ENCODE results near the gene SPATC1L. TPM values are rescaled to one million over a fixed set of nuclear protein-coding genes. Genes with fewer than 3 reads are reported as not detected.
"Not testable (repeated sequence)": the region's sequence is repeated elsewhere in the genome, so short reads cannot be mapped to it uniquely, and the experiment has no call there.

The SPATC1L gene
- total and polyA plus RNA-seq, 2 donors (not counting 3 experiments of a cell fraction or from before 2014, with no cell fraction given): 11.5 to 15.3 TPM

DNA sequence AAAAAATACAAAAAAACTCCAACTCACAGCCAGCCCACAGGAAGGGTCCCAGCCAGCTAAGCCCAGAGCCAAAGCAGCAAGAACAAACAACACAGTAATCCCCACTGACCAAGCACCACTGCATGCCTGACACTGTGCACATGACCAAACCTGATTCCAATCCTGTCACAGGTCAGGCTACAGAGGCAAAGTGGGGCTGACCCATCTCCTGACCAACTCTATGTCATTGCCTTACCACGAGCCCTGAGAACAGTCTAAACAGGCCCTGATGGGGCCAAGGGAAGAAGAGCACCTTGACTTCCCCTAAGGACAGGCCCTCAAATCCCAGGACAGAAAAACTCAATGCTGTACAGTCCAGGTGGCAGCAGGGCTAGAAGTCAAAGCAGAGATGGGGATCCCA lies 41.9 kb upstream of the SPATC1L start:
- no peak overlapping the region for H3K9ac ChIP-seq (replicated peaks; ENCODE audit: extremely low read depth, insufficient read depth, low read length)
- peaks cover 5 to 6% of the 10 kb centered on the region in 2 experiments for H3K36me3 ChIP-seq (ENCODE audit: control insufficient read depth in 2 of 2, extremely low read depth in 1 of 2, insufficient read depth in 2 of 2, low read length in 2 of 2)
- BruUV-seq (replicated peaks): no TSS peak
- dilution Hi-C loops (cut with MboI; ENCODE audit: extremely low pct_ligation_motif_present, low sequenced_read_pairs) (no loop called here), intact Hi-C loops (cut with micrococcal nuclease) (loop anchor here (5.0 kb wide), 2 partner anchors 79 to 254 kb away; no protein-coding TSS in a partner anchor)
- no peaks in the 10 kb centered on the region for H4K20me1 ChIP-seq (replicated peaks; ENCODE audit: control insufficient read depth, extremely low read depth, insufficient read depth, low read length)
- peak; percentile 66 for FAIRE-seq
- DNase-seq (ENCODE audit: low read depth, low spot score): no peak
- no peak overlapping the region for H3K4me3 ChIP-seq (replicated peaks in 1 of 3; ENCODE audit: insufficient read depth in 1 of 3, low read depth in 1 of 3, low read length in 3 of 3)
- H3K27ac ChIP-seq (ENCODE audit: insufficient read depth, low read depth, low read length): no peak overlapping the region
- H2AFZ ChIP-seq (ENCODE audit: low read depth, low read length): no peak overlapping the region
- peak overlapping the region; percentile 78 for H3K4me2 ChIP-seq (ENCODE audit: insufficient read depth, low read length)
- H3K4me1 ChIP-seq (ENCODE audit: control insufficient read depth, extremely low read depth, insufficient read depth, low read length): peaks cover 22% of the 10 kb centered on the region
- TF ChIP-seq, protein P1, sequence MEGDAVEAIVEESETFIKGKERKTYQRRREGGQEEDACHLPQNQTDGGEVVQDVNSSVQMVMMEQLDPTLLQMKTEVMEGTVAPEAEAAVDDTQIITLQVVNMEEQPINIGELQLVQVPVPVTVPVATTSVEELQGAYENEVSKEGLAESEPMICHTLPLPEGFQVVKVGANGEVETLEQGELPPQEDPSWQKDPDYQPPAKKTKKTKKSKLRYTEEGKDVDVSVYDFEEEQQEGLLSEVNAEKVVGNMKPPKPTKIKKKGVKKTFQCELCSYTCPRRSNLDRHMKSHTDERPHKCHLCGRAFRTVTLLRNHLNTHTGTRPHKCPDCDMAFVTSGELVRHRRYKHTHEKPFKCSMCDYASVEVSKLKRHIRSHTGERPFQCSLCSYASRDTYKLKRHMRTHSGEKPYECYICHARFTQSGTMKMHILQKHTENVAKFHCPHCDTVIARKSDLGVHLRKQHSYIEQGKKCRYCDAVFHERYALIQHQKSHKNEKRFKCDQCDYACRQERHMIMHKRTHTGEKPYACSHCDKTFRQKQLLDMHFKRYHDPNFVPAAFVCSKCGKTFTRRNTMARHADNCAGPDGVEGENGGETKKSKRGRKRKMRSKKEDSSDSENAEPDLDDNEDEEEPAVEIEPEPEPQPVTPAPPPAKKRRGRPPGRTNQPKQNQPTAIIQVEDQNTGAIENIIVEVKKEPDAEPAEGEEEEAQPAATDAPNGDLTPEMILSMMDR (IDR thresholded peaks at IDR 0.05; ENCODE audit: extremely low read depth in 1 of 2, insufficient read depth in 1 of 2, low read depth in 1 of 2, low read length in 2 of 2): no peak
- CTCF ChIA-PET: interaction anchor here (1.7 kb wide), 1 partner anchor 73 kb away, joined by 4 read pairs; no protein-coding TSS in a partner anchor
- no peaks in the 10 kb centered on the region for H3K9me1 ChIP-seq (replicated peaks; ENCODE audit: control insufficient read depth, extremely low read depth, insufficient read depth, low read length)
- POLR2A ChIA-PET: no interaction called here
- H3K9me3 ChIP-seq (replicated peaks; ENCODE audit: control insufficient read depth, insufficient read depth, low read length): no peaks in the 10 kb centered on the region
- H3K79me2 ChIP-seq (ENCODE audit: control insufficient read depth, insufficient read depth, low read length): peaks cover 52% of the 10 kb centered on the region
- no peaks in the 10 kb centered on the region for H3K27me3 ChIP-seq (ENCODE audit: control insufficient read depth in 2 of 2, insufficient read depth in 2 of 2, low read length in 2 of 2)

DNA sequence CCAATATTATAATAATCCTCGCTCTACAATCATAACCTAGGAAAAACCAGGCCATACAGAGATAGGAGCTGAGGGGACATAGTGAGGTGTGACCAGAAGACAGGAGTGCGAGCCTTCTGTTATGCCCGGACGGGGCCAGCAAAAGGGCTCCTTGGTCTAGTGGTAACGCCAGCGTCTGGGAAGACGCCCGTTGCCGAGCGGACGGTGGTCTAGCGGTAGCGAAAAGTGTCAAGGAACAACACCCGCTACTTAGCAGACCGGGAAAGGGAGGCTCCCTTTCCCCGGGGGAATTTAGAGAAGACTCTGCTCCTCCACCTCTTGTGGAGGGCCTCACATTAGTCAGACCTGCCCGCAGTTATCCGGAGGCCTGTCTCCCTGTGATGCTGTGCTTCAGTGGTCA lies 39.4 kb upstream of the SPATC1L start:
- intact Hi-C loops (cut with micrococcal nuclease); H3K9ac ChIP-seq (replicated peaks; ENCODE audit: extremely low read depth, insufficient read depth, low read length); FAIRE-seq; H4K20me1 ChIP-seq (replicated peaks; ENCODE audit: control insufficient read depth, extremely low read depth, insufficient read depth, low read length); H3K9me3 ChIP-seq (replicated peaks; ENCODE audit: control insufficient read depth, insufficient read depth, low read length); BruUV-seq (replicated peaks); H3K4me2 ChIP-seq (ENCODE audit: insufficient read depth, low read length); H3K4me3 ChIP-seq (replicated peaks in 1 of 3; ENCODE audit: insufficient read depth in 1 of 3, low read depth in 1 of 3, low read length in 3 of 3); dilution Hi-C loops (cut with MboI; ENCODE audit: extremely low pct_ligation_motif_present, low sequenced_read_pairs); H3K27ac ChIP-seq (ENCODE audit: insufficient read depth, low read depth, low read length); H3K9me1 ChIP-seq (replicated peaks; ENCODE audit: control insufficient read depth, extremely low read depth, insufficient read depth, low read length); DNase-seq (ENCODE audit: low read depth, low spot score); H3K27me3 ChIP-seq (ENCODE audit: control insufficient read depth in 2 of 2, insufficient read depth in 2 of 2, low read length in 2 of 2); POLR2A ChIA-PET; H2AFZ ChIP-seq (ENCODE audit: low read depth, low read length): not testable (repeated sequence)
- CTCF ChIA-PET: interaction anchor here (1.6 kb wide), 1 partner anchor 80 kb away, joined by 9 read pairs; no protein-coding TSS in a partner anchor
- Histone ChIP-seq H3K36me3 (ENCODE audit: control insufficient read depth in 2 of 2, extremely low read depth in 1 of 2, insufficient read depth in 2 of 2, low read length in 2 of 2) (peaks cover 6 to 10% of the 10 kb centered on the region in 2 experiments), H3K79me2 (ENCODE audit: control insufficient read depth, insufficient read depth, low read length) (peaks cover 54% of the 10 kb centered on the region), H3K4me1 (ENCODE audit: control insufficient read depth, extremely low read depth, insufficient read depth, low read length) (peaks cover 15% of the 10 kb centered on the region)
